ENCODE data around the gene NUDT14. TPM values are rescaled to one million over a fixed set of nuclear protein-coding genes. Genes with fewer than 3 reads are reported as not detected.

Gene NUDT14
- 10 to 100 TPM in 8 of 10 donors, 1 to 10 TPM in 2; 7.3 to 19.6 (median 13.8) TPM for polyA plus RNA-seq (ENCODE audit: insufficient read length in 10 of 10)
- long read RNA-seq, donor 1, partial matches to known transcripts = 0 of 4 reads
- long read RNA-seq, donor 1, other reads (novel, unspliced or antisense) = 0 of 4 reads
- long read RNA-seq, donor 2, partial matches to known transcripts = 0 of 5 reads
- long read RNA-seq, donor 2, other reads (novel, unspliced or antisense) = 0 of 5 reads
- long read RNA-seq, donor 3 = 0 reads
- long read RNA-seq, donor 4, partial matches to known transcripts = 0 of 2 reads
- long read RNA-seq, donor 4, other reads (novel, unspliced or antisense) = 0 of 2 reads
- long read RNA-seq, donor 5, transcript NUDT14-202 (5 exons, 845 nt) = major isoform, 6 of 6 reads
- long read RNA-seq, donor 5, partial matches to known transcripts = 0 of 6 reads
- long read RNA-seq, donor 5, other reads (novel, unspliced or antisense) = 0 of 6 reads
- long read RNA-seq, donor 6, transcript NUDT14-202 (5 exons, 845 nt) = major isoform, 10 of 11 reads
- long read RNA-seq, donor 6, partial matches to known transcripts = 0 of 11 reads
- long read RNA-seq, donor 6, other reads (novel, unspliced or antisense) = 0 of 11 reads
- long read RNA-seq, donor 7, transcript NUDT14-202 (5 exons, 845 nt) = major isoform, 5 of 5 reads
- long read RNA-seq, donor 7, partial matches to known transcripts = 0 of 5 reads
- long read RNA-seq, donor 7, other reads (novel, unspliced or antisense) = 0 of 5 reads
- long read RNA-seq, donor 8, partial matches to known transcripts = 0 of 4 reads
- long read RNA-seq, donor 8, other reads (novel, unspliced or antisense) = 0 of 4 reads
- long read RNA-seq, donor 9, partial matches to known transcripts = 0 of 1 reads
- long read RNA-seq, donor 9, other reads (novel, unspliced or antisense) = 0 of 1 reads

DNA sequence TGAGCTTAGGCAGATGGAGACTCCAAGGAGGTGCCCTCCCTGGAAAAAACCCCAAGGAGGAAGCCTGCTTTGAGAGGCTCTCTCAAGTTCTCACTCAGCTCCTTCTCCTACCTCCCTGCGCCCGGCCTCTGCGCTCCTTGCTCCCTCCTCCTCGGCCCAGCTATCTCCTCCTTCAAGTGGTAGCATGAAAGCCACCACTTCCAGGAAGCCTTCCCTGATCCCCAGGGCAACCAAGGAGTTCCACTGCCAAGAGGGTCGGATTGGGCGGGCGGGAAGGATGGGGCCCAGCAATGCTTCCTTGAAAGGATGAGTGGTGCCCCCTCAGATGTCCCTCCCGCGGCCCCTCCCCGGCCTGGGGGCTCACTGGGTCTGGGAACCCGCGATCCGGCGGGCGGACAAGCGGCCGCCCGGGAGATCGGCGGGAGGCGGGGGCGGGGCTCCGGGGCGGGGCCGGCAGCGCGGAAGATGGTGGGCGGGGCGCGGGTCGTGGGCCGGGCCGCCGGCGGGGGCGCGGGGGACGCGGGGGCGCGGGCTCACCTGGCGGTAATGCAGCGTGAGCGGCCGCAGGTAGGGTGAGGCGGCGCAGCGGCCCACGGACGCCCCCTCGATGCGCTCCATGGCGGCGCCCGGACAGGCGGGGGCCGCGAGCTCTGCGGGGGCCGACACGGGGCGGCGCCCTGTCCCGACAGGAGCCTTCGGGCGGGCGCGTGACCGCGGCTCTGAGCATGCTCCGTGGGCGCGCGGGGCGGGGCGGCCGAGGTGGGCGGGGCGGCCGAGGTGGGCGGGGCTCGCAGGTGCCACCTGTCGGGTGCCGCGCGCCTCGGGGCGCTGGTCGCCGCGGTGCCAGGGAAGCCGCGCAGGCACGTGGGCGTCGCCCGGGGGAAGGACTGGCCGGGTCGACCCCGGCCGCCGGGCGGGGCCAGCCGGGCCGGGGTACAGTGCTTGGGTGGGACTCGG, at the start of gene NUDT14:
NUDT14 (minus strand) TSS at position 721 of the 957 bp plus-strand sequence; CDS start at position 618, 103 bp downstream.
- peak in 1 of 3 donors; percentile 59 for DNase-seq

DNA sequence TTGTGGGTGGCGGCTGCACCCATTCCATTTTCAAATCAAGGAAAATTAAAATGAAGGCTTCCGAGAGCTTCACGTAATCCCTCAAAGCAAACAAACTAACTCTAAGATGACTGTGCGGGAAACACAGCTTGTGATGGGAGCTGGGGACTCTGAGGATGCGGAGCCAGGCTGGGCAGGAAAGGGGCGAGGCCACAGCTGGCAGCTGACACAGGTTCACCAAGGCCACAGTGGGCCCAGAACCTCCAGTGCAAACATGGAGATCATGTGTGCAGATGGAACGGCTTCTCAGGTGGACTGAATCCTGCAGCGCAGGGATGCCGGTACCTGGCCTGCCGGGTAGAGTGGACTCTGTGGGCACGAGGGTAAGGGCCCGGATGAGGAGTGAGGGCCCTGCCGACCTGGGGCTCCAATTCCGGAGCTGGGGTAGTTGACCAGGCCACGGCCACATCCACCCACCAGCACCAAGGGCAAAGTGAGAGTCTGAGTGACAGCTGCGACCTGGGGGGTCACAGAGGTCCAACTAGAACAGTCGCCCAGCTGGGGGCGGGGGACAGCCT, 48.1 kb upstream of the NUDT14 start:
- DNase-seq = no peak

DNA sequence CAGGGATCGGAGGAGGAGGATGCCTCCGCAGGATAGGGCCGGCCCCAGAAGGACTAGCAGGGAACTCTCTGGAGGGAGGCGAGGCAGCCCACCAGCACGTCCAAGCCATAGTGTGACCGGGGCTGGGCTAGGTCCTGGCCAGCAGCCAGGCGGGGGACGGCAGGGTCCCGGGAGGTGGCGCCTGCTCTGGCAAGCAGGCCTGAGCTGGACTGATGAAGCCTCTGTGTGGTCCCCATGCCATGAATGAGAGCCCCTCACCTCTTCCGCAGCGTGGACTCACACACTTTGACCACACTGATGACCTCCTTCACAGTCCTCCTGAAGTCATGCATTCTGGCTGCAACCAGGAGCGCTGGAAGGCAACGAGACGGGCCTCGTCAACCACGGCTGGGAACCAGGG, 47.5 kb upstream of the NUDT14 start:
- DNase-seq = no peak

DNA sequence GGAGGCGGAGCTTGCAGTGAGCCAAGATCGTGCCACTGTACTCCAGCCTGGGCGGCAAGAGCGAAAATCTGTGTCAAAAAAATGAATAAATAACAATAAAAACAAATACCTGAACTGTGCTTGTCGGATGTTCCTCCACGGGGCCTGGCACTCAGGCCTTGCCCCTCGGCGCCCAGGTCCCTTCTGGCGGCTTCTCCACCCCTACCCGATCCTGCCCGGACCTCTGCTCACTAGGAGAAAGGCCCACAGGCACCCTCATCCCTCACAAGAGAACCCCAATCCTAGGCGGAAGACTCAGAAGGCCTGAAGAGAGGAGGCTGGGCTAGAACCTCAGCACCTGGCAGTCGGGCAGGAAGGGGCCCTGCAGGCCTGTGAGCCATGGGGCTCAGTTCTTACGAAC, 46.2 kb upstream of the NUDT14 start:
- DNase-seq = no peak

DNA sequence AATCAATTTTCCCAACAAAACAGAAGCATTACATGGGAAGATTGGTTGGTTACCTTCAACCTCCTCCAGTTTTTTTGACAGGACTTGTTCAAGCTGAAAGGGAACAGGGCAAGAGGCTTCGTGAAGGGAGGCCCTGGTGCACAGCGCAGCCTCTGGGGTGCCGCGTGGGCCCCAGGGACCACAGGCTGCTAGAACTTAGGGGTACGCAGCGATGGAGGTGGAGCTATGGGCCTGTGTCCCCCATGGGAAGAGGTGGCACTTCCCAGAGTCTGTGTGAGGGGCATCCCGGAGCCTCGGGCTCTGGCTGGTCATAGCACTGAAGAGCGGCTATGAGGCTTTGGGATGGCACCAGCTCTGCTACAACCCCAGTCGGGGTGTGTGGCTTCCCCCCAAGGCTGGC, 45.1 kb upstream of the NUDT14 start:
- no peak for DNase-seq

DNA sequence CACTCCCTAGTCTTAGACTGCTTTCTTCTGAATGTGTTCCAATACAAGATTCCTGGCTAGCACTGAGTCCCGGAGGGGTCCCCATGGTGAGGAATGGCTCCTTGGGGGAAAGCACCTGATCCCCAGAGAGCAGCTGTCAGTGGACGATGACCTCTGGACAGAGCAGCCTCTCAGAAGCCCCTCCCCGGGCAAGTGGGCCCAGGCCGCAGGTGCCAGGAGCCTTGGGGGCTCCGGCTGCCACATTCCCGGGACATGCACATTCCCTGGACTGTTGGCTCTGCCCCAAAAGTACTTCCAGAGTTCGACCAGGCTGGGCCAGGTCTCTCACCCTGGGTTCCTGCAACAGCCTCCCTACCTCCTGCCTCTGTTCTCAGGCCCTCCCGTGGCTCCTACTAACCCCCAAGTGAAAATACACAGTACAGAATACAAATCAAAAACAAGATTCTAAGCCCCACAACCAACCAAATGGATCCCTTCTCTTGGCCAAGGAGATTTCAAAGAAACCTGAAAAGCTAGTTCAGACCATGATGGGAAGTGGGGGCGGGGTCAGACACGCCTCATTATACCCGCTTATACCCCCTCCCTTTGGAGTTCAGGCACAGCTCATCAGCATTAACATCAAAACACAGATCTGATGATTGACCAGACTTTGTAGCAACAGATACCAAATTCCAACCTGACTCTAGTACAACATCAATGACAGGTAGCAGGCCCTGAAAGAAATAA, 43.9 kb upstream of the NUDT14 start:
- DNase-seq = no peak

DNA sequence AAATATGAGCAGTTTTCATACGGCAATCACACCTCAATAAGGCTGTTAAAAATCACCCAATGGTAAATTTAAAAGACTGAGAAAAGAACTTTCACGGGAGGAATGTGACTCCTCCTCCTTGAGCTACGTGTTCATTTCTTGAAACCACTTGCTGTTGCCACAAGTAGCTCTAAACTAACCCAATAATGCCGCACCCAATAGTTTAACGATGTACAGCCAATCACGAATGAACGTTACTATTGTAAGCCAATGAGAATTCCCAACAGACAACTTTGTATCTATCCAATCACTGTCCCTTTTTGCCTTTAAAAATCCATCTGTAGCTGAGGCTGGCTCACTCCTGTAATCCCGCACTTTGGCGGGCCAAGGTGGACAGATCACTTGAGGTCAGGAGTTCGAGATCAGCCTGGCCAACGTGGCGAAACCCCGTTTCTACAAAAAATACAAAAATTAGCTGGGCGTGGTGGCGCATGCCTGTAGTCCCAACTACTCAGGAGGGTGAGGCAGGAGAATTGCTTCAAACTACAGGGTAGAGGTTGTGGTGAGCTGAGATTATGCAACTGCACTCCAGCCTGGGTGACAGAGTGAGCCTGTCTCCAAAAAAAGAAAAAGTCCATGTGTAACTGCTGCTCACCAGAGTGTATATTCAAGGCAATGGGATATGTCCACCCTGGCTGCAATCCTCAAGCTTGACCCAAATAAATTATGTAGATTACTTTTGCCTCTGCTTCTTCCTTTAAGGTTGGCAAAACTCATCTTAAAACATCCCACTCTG, 42.8 kb upstream of the NUDT14 start:
- DNase-seq = no peak

DNA sequence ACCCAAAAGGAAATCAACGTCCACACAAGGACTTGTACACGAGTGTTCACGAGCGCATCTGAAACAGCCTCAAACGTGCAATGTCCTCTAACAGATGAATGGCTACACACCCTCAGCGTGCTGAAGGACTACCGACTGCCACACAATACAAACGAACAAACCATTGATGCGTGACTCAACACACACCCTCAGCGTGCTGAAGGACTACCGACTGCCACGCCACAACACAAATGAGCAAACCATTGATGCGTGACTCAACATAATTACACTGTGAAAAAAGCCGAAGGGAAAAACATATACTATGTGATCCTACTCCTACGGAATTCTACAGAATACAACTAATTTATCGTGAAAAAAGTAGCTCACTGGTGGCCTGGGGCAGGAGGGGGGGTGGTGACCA, 42.1 kb upstream of the NUDT14 start:
- no peak for DNase-seq

DNA sequence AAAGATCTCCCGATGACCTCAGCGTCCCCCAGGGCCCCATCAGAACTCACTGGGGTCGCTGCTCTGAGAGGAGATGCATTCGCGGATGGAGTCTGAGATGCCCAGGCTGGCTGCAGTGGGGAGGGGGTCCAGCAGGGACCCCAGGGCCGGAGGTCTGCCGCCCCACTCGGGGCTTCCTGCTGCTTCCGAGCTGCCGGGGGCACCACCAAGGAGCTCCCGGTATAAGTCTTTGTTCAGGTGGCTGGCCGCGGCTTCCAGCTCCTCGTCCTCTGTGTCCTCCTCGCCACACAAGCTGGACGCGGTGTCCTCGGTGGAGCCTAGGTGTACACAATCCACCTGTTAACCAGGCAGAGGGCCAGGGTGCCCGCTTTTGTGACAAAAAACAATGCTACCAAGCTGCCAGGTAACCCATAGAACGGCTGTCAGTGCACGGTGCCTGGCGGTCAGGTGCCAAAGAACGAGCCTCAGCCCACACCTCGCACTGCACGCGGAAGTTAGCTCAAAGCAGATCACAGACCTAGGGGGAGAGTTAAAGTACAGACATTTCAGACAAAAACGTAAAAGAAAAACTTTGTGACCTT, 40.6 kb upstream of the NUDT14 start:
- no peak for DNase-seq

DNA sequence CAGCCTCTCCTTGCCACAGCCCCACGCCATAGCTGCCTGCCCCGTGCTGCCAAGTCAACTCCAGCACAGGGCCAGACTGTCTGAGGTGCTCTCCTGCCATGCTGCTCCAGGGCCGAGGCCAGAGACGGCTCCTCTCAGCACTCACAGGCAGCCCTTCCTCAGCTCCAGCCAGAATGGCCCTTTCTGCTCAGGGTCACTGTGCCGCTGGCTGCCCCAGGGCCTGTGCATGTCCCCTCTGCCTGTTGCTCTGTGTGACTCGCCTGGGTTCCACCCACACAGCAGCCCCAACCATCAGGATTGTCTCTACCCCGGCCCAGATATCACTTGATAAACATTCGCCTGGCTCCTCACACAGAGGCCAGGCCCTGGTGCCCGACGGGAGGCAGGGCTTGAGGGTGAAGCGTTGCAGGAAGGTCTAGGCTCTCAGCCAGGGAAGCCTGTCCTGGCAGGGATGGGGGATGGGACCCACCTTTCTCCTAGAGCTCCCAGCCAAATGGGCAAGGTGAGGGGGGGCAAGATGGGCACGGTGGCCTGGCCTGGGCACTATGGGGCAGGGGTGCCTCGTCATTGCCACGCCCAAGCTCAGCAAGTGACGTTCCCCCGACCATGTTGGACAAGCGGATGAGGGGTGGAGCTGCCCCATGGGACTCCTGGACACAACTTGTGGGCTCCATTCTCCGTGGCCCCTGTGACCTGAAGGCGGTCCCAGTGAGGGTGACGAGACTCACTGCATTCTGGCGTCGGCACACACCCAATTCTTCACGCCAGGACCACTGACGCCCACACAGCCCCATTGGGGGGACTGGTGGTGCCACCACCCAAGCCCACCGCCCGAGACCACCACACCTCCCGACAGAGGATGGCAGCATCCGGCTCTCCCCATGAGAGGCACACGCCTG, 39.8 kb upstream of the NUDT14 start:
- DNase-seq = no peak

DNA sequence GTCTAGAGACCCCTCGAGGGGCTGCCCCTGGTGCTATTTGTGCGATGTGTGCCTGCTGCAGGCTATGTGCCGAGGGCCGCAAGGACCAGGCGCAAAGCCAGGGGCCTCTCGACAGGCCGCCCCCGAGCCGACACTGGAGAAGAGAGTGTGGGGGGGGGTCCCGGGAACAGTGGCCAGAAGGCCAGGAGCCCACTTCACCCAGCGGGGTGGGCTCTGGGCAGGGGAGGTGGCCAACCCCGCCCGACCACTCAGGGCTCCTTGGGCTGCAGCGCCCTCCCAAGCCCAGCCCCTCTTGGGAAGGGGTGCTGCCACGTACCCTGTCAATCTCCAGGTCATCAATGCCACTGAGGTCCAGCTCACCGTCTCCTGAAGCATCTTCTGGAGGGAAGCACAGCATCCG, 38.6 kb upstream of the NUDT14 start:
- no peak for DNase-seq

DNA sequence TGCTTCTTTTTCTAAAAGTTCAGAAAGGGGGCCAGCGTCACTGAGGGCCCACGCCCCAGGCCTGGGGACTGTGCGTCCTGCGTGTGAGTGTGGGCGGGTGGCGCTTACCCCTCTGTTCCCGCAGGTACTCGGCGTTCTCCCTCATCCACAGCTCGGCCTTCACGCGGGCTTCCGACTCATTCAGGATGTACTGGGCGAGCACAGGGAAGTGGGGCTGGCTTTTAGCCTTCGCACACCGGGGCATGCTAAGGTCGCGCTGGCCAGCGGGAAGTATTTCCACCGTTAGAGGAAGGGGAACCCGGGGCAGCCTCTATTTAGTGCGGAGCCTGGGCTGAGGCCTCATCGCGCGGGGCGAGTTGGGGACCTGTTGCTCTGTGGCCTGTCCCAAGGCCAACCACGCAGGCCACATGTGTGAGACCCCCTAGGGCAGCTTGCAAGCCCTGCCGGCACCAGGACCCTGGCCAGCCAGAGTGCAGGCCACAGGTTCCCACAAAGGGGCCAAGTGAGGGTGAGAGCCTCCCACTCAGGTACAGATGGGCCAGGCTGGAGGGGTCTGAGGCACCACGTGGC, 38.0 kb upstream of the NUDT14 start:
- no peak for DNase-seq

DNA sequence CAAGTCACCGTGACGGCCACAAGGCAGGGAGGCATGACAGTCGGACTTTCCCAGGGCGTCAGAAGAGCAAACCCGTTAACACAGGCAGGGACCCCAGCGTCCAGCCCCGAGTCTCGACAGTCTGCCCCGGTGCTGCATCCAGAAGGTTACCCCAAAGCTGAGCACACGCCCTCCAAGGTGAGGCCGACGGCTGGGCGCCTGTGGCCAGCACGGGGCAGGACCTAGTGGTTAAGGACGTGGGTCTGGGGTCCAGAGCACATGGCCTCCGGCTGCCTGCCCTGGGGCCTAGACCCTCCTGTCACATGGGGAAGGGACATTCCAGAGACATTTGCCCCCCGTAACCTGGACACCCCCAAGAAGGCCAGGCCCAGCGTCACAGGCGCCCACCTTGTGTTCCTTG, 37.5 kb upstream of the NUDT14 start:
- DNase-seq = no peak

DNA sequence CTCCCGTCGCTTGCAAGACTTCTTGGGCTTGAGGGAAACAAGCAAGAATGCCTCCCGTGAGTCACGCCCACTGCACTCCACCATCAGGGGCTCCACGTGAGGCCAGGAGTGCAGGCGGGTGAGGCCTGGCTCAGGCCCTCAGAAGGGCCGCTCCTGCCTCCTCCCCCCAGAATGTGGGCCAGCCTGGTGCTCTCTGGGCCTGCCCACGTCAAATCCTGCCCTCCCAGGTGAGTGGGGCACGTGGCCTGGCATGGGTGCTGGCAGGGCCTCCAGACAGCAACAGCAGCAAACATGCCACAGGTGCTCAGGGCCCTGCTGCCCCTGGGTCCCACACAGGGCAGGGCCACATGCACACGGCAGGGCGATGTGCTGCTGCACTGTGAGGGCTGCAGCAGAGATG, 36.7 kb upstream of the NUDT14 start:
- no peak for DNase-seq

DNA sequence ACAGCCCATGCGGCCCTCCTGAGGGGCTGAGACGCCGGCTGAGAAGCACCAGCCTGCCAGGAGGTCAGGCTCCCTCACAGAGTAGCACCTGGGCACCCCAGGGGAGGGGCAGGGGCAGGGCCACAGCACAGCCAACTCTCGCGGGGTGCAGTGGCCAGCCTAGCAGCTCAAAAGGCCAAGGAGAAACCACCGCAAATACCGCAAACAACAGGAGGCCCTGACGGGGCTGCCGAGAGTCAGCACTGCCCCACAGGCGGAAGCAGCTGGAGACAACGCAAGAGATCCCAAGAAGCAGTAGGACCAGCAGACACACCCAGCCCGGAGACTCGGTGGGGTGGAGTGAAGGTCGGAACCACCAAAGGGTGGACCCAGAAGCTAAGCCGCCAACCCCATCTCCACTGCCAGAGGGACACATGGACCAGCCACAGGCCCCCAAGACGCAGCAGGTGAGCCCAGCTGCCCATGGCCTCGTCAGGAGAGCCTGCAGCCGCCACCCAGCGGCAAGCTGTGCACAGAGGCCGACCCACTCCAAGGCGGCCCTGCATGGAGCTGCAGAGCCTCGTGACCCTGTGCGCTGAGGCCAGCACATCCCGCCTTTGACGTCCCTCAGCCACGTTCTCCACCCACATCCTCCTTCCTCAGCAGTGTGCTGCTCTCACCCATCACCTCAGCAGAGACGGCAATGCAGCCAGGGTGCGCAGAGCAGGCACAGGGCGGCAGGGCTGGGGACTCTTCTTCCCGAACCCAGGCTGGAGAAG, 35.6 kb upstream of the NUDT14 start:
- DNase-seq = no peak

DNA sequence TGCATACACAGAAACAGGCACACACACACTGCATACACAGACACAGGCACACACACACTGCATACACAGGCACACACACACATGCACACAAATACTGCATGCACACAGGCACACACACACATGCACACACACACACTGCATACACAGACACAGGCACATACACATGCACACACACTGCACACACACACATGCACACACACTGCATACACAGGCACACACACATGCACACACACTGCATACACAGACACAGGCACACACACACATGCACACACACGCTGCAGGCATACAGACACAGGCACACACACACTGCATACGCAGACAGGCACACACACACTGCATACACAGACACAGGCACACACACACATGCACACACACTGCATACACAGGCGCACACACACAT, 34.5 kb upstream of the NUDT14 start:
- DNase-seq = no peak

DNA sequence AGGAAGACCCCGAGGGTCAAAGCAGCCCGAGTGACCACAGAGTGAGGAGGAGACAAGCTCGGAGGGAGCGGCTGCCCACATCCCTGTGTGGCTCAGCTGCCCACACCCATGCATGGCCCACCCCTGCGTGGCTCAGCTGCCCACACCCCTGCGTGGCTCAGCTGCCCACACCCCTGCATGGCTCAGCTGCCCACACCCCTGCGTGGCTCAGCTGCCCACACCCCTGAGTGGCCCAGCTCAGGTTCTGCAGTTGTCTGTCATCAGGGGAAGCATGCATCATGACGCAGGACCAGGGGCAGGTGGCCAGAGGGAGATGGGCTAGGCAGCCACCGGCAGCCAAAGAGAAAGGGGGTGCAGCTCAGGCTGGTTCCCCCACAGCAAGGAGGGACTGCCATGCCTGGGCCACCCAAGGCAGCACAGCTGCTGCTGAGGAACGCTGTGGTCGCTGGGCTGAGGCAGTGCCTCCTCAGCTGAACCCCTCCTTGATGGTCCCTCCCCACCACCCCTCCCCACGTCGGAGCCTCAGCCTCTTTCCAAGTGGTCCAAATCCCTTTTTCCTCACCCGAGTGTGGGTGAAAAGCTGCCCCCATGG, 33.3 kb upstream of the NUDT14 start:
- no peak for DNase-seq
